ENCODE measurements around the gene GFY.
"Not testable (repeated sequence)": the region's sequence is repeated elsewhere in the genome, so short reads cannot be mapped to it uniquely, and the experiment has no call there.

The GFY gene

DNA sequence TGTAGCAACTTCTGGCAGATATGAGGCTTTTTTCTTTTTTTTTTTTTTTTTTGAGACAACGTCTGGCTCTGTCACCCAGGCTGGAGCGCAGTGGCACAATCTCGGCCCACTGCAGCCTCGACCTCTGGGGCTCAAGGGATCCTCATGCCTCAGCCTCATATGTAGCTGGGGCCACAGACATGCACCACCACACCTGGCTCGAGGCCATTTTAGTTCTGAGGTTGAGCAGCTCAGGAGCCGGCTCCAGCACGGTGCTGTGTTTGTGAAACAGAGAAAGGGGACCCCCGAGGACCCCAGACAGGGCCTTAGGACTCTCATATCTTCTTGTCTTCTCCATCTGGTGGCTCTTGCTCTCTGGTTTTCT is 45.4 kb downstream of the GFY start:
- no peak for DNase-seq

GRCh38 chr19:49472936-49473335 is 47.7 kb downstream of the GFY start:
- no peak for DNase-seq

- not testable (repeated sequence) for DNase-seq
These were observed 48.3 kb downstream of the GFY start for GRCh38 chr19:49473501-49473867.

DNA sequence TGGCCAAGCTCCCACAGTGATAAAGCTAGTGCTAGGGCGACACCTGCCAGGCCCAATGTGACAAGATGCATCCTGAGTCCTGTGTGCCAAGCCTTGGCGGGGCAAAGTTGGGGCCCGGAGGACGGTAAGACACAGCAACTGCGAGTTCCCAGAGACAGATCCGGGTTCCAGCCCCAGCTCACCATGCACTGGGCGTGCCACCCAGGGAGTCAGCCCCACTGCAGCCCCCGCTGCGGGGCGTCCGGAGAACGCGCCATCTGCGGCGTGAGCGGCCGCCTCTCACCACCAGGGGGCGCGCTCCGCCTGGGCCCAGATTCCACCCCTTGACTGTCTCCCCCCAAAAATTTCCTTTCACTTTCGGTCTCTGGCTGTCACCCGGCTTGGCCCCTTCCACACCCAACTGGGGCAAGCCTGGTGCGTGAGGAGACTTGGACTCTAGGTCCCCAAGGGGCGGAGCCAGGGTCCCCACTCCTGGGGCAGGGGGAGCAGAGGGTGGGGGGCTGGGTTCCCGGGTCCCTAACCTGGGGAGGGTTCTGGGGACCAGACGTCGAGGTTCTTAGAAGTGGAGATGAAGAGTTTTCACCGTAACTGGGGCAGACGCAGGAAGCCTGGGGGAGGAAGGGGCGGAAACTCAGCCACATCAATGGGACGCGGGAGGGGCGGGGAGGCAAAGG is 48.8 kb downstream of the GFY start, which contains the start of gene FLT3LG:
Gene FLT3LG (plus strand): TSS at position 348 of the 674 bp plus-strand sequence. CDS start 425 bp downstream, outside the sequence.
- DNase-seq: peak; percentile 76

GRCh38 chr19:49474542-49474924 is 49.3 kb downstream of the GFY start:
- no peak for DNase-seq

- no peak for DNase-seq
These were observed 50.2 kb downstream of the GFY start for GRCh38 chr19:49475191-49475917.

DNA sequence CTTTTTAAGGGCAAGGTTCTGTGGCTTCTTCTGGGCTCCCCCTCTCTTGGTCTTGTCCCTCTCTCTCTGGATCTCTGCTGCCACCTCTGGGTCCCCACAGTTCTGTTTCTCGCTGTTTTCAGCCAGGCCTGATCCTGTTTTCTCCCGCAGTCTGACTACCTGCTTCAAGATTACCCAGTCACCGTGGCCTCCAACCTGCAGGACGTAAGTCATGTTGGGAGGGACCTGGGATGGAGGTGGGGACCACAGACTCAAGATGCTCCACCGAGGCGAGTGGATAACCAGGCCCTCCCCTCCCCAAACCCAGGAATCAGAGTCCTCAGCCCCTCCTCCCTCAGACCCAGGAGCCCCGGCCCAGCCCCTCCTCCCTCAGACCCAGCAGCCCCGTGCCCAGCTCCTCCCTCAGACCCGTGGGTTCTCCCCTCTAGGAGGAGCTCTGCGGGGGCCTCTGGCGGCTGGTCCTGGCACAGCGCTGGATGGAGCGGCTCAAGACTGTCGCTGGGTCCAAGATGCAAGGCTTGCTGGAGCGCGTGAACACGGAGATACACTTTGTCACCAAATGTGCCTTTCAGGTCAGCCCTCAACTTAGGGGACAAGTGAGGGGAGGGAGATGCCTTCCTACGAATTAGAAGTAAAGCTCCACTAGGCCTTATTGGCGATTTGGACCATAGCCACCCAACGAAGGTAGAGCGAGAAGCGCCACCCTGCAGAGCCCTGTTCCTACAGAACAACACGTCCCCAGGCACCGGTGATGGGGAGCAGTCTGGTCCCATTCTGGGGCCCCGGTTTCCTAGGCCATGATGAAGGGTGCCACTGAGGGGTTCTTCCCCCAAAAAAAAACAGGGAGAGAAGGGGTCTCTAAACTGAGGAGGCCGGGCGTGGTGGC is 51.0 kb downstream of the GFY start:
- DNase-seq: peak; percentile 78
